ENCODE results near the gene SLC25A3. TPM values are rescaled to one million over a fixed set of nuclear protein-coding genes. Genes with fewer than 3 reads are reported as not detected.

The SLC25A3 gene
- total and polyA plus RNA-seq, 2 of the 13 experiments (the other 11 are each of a cell fraction or from before 2014, with no cell fraction given), result 292 to 829 TPM

- peak within 1 kb of the TSS; percentile 66 for H2AFZ ChIP-seq (ENCODE audit: low read length)
- ATAC-seq, result peak; percentile 92
- peak; percentile 89 for DNase-seq (ENCODE audit: low spot score)
- H3K27ac ChIP-seq (ENCODE audit: extremely low read length, insufficient read depth, low read length), result peak within 1 kb of the TSS; percentile 84
- under 1% methylated on average over 26 of the region's 91 CpGs for WGBS (ENCODE audit: low lambda C conversion rate)
- peak within 1 kb of the TSS; percentile 88 to 99 (median 95) for H3K4me3 ChIP-seq (replicated peaks in 1 of 3; ENCODE audit: insufficient read depth in 1 of 3, low read depth in 2 of 3, low read length in 3 of 3)
- intact Hi-C loops (cut with micrococcal nuclease; ENCODE audit: unreplicated experiment) (loop anchor here (1.0 to 2.0 kb wide), 3 partner anchors 52 to 142 kb away; partner anchors contain the start of gene SLC25A3), in situ Hi-C loops (cut with HindIII; ENCODE audit: extremely low pct_ligation_motif_present, low pct_unique_long_range_greater_than_20kb) (no loop called here)
- no TSS peak for BruUV-seq (replicated peaks)
- peaks cover 61% of the 10 kb centered on the region for H3K79me2 ChIP-seq (ENCODE audit: insufficient read depth, low read length)
- FAIRE-seq, result peak; percentile 58
- no peaks in the 10 kb centered on the region; the same call in 1 of the 2 replicates for H4K20me1 ChIP-seq (ENCODE audit: insufficient read depth, low read length)
- peaks cover 1 to 15% of the 10 kb centered on the region in 2 experiments; a peak in 3 of 5 replicates for H3K36me3 ChIP-seq (replicated peaks in 1 of 2; ENCODE audit: control insufficient read depth in 1 of 2, insufficient read depth in 2 of 2, low read length in 2 of 2)
- no peaks in the 10 kb centered on the region; a peak in 1 of 5 replicates for H3K27me3 ChIP-seq (ENCODE audit: control insufficient read depth in 1 of 2, insufficient read depth in 2 of 2, low read length in 2 of 2)
- no peaks in the 10 kb centered on the region for H3K9me3 ChIP-seq (ENCODE audit: low read length)
- H3K4me1 ChIP-seq (ENCODE audit: insufficient read depth, low read length), result peaks cover 40% of the 10 kb centered on the region
- POLR2A ChIA-PET, result interaction anchor here (0.5 to 1.7 kb wide), 3 partner anchors 51 to 130 kb away, joined by 3 to 21 read pairs (median 4); partner anchors contain the start of genes SLC25A3 and TMPO
- CTCF ChIA-PET (ENCODE audit: low intra/inter-chr PET ratio, low total read pairs), result no interaction called here
- peak within 1 kb of the TSS; percentile 91 for H3K9ac ChIP-seq (ENCODE audit: insufficient read depth, low read depth, low read length)
- peak within 1 kb of the TSS; percentile 70 for H3K4me2 ChIP-seq (ENCODE audit: low read depth, low read length)
- TF ChIP-seq HNRNPLL (IDR thresholded peaks at IDR 0.05; ENCODE audit: low read depth, low read length, poor library complexity, severe bottlenecking) (peak; percentile 62), ATRX (CRISPR knock-in tag; IDR thresholded peaks at IDR 0.05; ENCODE audit: borderline replicate concordance) (no peak), ZNF468 (CRISPR knock-in tag; IDR thresholded peaks at IDR 0.05) (no peak), ZNF280B (CRISPR knock-in tag; IDR thresholded peaks at IDR 0.05; ENCODE audit: borderline replicate concordance) (no peak), ZNF138 (CRISPR knock-in tag; IDR thresholded peaks at IDR 0.05; ENCODE audit: low read depth) (no peak), ARNT (IDR thresholded peaks at IDR 0.05) (no peak), CCDC6 (CRISPR knock-in tag; IDR thresholded peaks at IDR 0.05) (peak; percentile 91), DMTF1 (CRISPR knock-in tag; IDR thresholded peaks at IDR 0.05) (no peak), ZNF414 (CRISPR knock-in tag; IDR thresholded peaks at IDR 0.05) (no peak; the same call in 1 of the 2 replicates), SMYD3 (CRISPR knock-in tag; IDR thresholded peaks at IDR 0.05) (no peak), ZBTB7A (CRISPR knock-in tag; IDR thresholded peaks at IDR 0.05) (0 out of 2 replicates have a peak, but pooled peaks have one; percentile 57), NFIB (CRISPR knock-in tag; IDR thresholded peaks at IDR 0.05; ENCODE audit: borderline replicate concordance) (no peak), CEBPZ (IDR thresholded peaks at IDR 0.05; ENCODE audit: low read length) (no peak), ZBTB38 (CRISPR knock-in tag; IDR thresholded peaks at IDR 0.05) (0 out of 2 replicates have a peak, but pooled peaks have one; percentile 15), DPF2 (CRISPR knock-in tag; IDR thresholded peaks at IDR 0.05; ENCODE audit: borderline replicate concordance, low read depth) (no peak)
Measured at GRCh38 chr12:98644712-98645571, 51.5 kb downstream of the SLC25A3 start, which contains the start of the genes APAF1 and IKBIP. Gene APAF1 (plus strand): TSS chr12:98645290. CDS start chr12:98648360, 3,070 bp downstream. Gene IKBIP (minus strand): TSS chr12:98644788. CDS start chr12:98644701, 87 bp downstream.

Measured in HepG2 (cell line).